Left hindlimb (tissue), 1 donor: Measurements from ENCODE around the gene TSPAN15.
"Not testable (repeated sequence)": the region's sequence is repeated elsewhere in the genome, so short reads cannot be mapped to it uniquely, and the experiment has no call there.

Experiments
- DNase-seq: peaks from one replicate; pipeline ENCODE4 v3.0.0-alpha.2; 2018

Gene TSPAN15

GRCh38 chr10:69504576-69505250 is 53.4 kb downstream of the TSPAN15 start:
- no peak for DNase-seq

DNA sequence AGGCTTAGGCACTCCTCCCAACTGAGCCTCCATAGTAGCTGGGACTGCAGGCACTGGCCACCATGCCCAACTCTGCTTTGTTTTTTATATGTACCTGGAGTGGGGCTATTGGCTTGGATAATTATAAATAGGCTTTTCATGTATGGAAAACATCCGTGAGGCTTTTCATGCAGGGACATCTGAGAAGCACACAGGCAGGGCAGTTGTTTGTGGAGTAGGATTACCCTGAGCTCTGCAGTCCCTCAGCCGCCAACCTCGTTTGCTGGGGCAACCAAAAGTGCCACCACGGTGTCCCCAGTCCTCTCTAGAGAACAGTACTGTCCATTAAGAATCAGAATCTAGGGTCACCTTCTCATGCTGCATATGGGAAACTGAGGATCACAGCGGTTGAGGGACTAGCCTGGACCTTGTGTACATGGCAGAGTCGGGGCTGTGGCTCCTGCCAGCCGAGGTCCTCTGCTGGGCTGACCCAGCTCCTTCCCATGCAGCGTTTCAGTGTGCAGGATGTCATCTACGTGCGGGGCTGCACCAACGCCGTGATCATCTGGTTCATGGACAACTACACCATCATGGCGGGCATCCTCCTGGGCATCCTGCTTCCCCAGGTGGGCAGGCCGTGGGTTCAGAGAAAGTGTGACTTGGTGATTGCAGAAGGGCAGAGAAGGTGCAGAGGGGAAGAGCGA is 54.5 kb downstream of the TSPAN15 start:
- no peak for DNase-seq

DNA sequence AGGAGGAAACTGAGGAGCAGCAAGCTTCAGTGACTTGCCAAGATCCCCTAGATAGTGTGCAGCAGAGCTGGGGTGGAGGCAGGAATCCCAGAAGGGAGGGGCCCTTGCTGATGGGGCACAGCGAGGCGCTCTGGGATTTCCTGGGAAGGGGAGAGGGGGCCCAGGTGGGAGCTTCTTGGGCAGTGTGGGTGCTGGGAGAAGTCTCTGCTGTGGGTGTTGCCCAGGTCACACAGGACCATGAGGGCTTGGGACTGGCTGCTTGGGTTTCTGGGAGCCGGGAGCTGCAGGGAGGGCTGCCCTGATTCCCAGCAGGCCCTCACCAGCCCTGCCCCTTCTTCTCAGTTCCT is 55.2 kb downstream of the TSPAN15 start:
- no peak for DNase-seq

DNA sequence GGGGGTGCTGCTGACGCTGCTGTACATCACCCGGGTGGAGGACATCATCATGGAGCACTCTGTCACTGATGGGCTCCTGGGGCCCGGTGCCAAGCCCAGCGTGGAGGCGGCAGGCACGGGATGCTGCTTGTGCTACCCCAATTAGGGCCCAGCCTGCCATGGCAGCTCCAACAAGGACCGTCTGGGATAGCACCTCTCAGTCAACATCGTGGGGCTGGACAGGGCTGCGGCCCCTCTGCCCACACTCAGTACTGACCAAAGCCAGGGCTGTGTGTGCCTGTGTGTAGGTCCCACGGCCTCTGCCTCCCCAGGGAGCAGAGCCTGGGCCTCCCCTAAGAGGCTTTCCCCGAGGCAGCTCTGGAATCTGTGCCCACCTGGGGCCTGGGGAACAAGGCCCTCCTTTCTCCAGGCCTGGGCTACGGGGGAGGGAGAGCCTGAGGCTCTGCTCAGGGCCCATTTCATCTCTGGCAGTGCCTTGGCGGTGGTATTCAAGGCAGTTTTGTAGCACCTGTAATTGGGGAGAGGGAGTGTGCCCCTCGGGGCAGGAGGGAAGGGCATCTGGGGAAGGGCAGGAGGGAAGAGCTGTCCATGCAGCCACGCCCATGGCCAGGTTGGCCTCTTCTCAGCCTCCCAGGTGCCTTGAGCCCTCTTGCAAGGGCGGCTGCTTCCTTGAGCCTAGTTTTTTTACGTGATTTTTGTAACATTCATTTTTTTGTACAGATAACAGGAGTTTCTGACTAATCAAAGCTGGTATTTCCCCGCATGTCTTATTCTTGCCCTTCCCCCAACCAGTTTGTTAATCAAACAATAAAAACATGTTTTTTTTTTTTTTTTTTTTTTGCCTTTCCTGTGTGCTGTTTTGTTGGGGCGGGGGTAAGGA is 55.8 kb downstream of the TSPAN15 start:
- DNase-seq, result no peak

- DNase-seq, result no peak
These were observed 57.6 kb downstream of the TSPAN15 start for GRCh38 chr10:69508738-69509340.

DNA sequence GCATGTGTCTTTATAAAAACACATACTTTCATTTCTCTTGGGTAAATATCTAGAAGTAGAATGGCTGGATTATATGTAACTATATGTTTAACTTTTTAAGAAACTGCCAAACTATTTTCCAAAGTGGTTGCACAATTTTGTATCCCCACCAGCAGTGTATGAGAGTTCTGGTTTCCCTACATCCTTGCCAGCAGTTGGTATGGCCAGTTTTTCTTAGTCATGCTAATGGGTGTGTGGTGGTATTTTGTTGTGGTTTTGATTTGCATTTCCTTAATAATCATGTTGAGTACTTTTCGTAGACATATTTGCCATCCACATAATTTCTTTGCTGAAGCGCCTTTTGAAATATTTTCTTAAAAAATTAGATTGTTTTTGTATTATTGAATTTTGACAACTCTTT is 61.6 kb downstream of the TSPAN15 start:
- DNase-seq, result no peak

GRCh38 chr10:69513617-69514016 is 62.4 kb downstream of the TSPAN15 start:
- no peak for DNase-seq

- no peak for DNase-seq
These were observed 64.5 kb downstream of the TSPAN15 start for GRCh38 chr10:69515699-69516259.

- no peak for DNase-seq
These were observed 65.1 kb downstream of the TSPAN15 start for GRCh38 chr10:69516316-69516715.

GRCh38 chr10:69516796-69517195 is 65.5 kb downstream of the TSPAN15 start:
- no peak for DNase-seq

DNA sequence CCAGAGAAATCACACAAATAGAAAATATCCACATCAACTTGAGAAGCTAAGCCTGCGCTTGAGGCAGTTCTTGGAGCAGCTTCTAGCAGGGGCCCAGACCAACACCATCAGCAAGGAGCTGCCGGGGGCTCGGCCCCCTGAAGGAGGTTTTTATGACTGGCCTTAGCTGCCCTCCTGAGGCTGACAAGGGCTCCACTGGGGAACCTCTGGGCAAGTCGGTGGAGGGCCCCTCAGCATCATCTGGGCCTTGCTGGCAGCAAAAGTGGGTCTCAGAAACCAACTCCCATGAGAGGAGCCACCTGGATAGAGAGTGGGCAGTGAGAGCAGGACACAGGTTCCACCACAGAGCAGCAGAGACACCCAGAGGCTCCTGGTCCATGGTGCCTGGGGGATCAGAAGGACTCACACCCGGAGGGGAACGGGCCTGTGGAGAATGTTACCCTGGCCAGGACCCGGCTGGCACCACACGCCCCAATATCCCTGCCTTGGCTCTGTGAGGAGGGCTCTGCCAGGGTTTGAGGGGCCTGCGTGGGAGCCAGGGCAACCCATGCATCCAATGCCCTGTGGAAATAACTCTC is 66.1 kb downstream of the TSPAN15 start:
- DNase-seq, result no peak

GRCh38 chr10:69527961-69528360 is 76.7 kb downstream of the TSPAN15 start:
- DNase-seq, result no peak

- no peak for DNase-seq
These were observed 82.4 kb downstream of the TSPAN15 start for GRCh38 chr10:69533658-69534057.

DNA sequence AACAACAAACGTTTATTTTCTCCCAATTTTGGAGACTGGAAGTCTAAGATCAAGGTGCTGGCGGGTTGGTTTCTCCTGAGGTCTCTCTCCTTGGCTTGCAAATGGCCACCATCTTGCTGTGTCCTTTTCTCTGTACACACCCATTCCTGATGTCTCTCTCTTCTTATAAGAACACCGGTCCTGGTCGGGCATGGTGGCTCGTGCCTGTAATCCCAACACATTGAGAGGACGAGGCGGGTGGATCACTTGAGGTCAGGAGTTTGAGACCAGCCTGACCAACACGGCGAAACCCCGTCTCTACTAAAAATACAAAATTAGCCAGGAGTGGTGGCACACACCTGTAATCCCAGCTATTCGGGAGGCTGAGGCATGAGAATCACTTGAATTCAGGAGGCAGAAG is 85.3 kb downstream of the TSPAN15 start:
- not testable (repeated sequence) for DNase-seq

DNA sequence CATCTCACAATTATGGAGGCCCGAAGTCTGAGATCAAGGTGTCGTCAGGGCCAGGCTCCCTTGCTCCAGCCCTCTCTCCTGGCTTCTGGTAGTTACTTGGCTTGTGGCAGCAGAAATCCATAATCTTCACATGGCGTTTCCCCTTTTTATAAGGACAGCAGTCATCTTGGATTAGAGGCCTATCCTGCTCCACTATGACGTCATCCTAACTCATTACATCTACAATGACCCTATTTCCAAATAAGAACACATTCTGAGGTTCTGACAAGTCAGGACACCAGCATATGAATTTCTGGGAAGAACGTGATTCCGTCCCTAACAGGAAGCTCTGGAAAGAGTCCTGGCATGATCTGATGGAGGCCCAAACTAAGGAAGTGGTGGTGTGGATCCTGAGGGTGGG is 86.2 kb downstream of the TSPAN15 start:
- DNase-seq, result no peak

GRCh38 chr10:69538461-69538860 is 87.2 kb downstream of the TSPAN15 start:
- no peak for DNase-seq

- no peak for DNase-seq
These were observed 90.2 kb downstream of the TSPAN15 start for GRCh38 chr10:69541463-69541862.

DNA sequence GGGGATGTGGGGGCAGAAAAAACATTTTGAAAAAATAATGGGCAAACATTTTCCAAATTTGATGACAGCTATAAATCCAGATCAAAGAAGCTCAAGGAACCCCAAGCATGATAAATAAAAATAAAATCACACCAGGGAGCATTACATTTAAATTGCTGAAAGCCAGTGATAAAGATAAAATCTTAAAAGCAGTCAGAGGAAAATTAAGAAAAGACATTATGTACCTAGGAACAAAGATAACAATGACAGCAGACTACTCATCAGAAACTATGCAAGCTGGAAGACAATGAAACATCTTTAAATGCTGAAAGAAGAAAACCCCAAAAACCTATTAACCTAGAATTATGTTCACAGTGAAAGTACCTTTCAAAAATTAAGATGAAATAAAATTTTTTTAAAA is 98.7 kb downstream of the TSPAN15 start:
- no peak for DNase-seq

DNA sequence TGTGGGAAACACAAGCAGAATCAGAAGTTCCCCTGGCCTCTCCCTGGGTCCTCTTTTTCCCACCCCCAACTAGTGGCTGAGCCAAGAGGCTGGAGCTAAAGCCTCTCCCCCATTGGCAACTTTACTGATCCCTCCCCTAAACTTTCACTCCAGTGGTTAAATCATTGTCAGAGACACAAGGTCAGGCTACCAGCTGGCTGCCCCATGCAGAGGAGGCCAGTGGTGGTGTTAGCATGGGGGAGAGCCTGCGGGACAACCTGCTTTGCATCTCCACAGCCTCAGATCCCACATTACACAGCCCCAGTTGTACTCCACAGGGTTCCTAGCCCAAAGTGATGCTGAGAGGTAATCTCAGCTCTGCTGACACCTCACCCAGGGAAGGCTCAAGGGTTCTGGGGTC is 101.0 kb downstream of the TSPAN15 start:
- no peak for DNase-seq

GRCh38 chr10:69553328-69553727 is 102.1 kb downstream of the TSPAN15 start:
- no peak for DNase-seq

- DNase-seq, result no peak
These were observed 103.3 kb downstream of the TSPAN15 start for GRCh38 chr10:69554611-69555010.
